OCI-LY7 (cell line): ENCODE results near the gene CACNA1H. TPM values are rescaled to one million over a fixed set of nuclear protein-coding genes. Genes with fewer than 3 reads are reported as not detected.

Experiments used
- BruUV-seq: library from RNA; stranded (reverse); fragments of 400-500 nt; replicated peaks from 2 replicates; lab custom pipeline; 2021; lab: Mats Ljungman, UMichigan
- CTCF ChIA-PET: fragments of 300-600 bp; sonication (Branson Sonifier 250); formaldehyde crosslinking; loops from one replicate; lab custom pipeline; 2022; ENCODE audit warnings: antibody characterized with exemption; ENCODE audit not compliant: unreplicated experiment; lab: Charles Lee
- POLR2A ChIA-PET: fragments of 300-600 bp; sonication (Branson Sonifier 250); formaldehyde crosslinking; loops from one replicate; lab custom pipeline; 2022; ENCODE audit warnings: antibody characterized with exemption; lab: Charles Lee
- DNase-seq: peaks from one replicate; pipeline ENCODE4 v3.0.0-alpha.2; 2015; ENCODE audit warnings: low spot score
- H2AFZ ChIP-seq: fragments of 200-600 bp; sonication (generic), shearing (Covaris generic); 2 replicates; pipeline ENCODE4 v1.6.1; 2014; ENCODE audit warnings: mild to moderate bottlenecking, antibody characterized with exemption, low read length, moderate library complexity
- H3K27ac ChIP-seq: fragments of 200-600 bp; sonication (generic); 2 replicates; pipeline ENCODE4 v1.5.1; 2014; ENCODE audit warnings: mixed run types, low read depth, mild to moderate bottlenecking, moderate library complexity, low read length, inconsistent platforms; ENCODE audit not compliant: poor library complexity, severe bottlenecking
- H3K36me3 ChIP-seq: fragments of 200-600 bp; sonication (generic); 2 replicates; pipeline ENCODE4 v1.6.1; 2014; ENCODE audit warnings: mild to moderate bottlenecking, antibody characterized with exemption, low read length, moderate library complexity, mixed read lengths; ENCODE audit not compliant: insufficient read depth
- H3K4me1 ChIP-seq: fragments of 200-600 bp; sonication (generic); 2 replicates; pipeline ENCODE4 v1.5.1; 2014; ENCODE audit warnings: mild to moderate bottlenecking, low read length; ENCODE audit not compliant: insufficient read depth, poor library complexity, severe bottlenecking
- H3K4me2 ChIP-seq: fragments of 200-600 bp; sonication (generic); 2 replicates; pipeline ENCODE4 v1.6.1; 2014; ENCODE audit warnings: mild to moderate bottlenecking, low read length
- H3K4me3 ChIP-seq: fragments of 200-600 bp; sonication (generic); 2 replicates; pipeline ENCODE4 v1.5.1; 2014; ENCODE audit warnings: mild to moderate bottlenecking, low read depth, low read length; ENCODE audit not compliant: poor library complexity, severe bottlenecking
- H3K79me2 ChIP-seq: fragments of 200-600 bp; sonication (generic); 2 replicates; pipeline ENCODE4 v1.6.1; 2016; ENCODE audit warnings: low read depth, mild to moderate bottlenecking, low read length, moderate library complexity, mixed read lengths; ENCODE audit not compliant: insufficient read depth
- H3K9me2 ChIP-seq: fragments of 200-600 bp; sonication (generic); 2 replicates; pipeline ENCODE4 v1.6.1; 2016; ENCODE audit warnings: mild to moderate bottlenecking, low read length, mixed read lengths; ENCODE audit not compliant: insufficient read depth
- H3K9me3 ChIP-seq: fragments of 200-600 bp; sonication (generic); 2 replicates; pipeline ENCODE4 v1.6.1; 2014; ENCODE audit warnings: mild to moderate bottlenecking, mixed run types, low read length, mixed read lengths
- H4K20me1 ChIP-seq: fragments of 200-600 bp; sonication (generic); 2 replicates; pipeline ENCODE4 v1.6.1; 2014; ENCODE audit warnings: mild to moderate bottlenecking, antibody characterized with exemption, low read length, moderate library complexity, mixed read lengths; ENCODE audit not compliant: insufficient read depth
- EZH2phosphoT487 ChIP-seq: fragments of 200-600 bp; sonication (generic); IDR thresholded peaks from 2 replicates; pipeline ENCODE4 v1.6.1; 2018; ENCODE audit warnings: low read depth, borderline replicate concordance, mild to moderate bottlenecking, mixed run types, antibody characterized with exemption, low read length, moderate library complexity, mixed read lengths
- intact Hi-C: fragments of 100-400 bp; cut with micrococcal nuclease; formaldehyde crosslinking; loops from one replicate; pipeline ENCODE4 v1.10.0; 2022; ENCODE audit not compliant: unreplicated experiment
- total RNA-seq, 2 experiments: library from RNA; depleted of rRNA in 1 of 2; stranded (reverse); fragments of >200 nt in 1 of 2; shearing (Covaris generic) in 1 of 2; gene quantifications; 2 replicates each; pipeline ENCODE4 v1.2.3, GENCODE V29; 2014 to 2022
- TF ChIP-seq, protein P1 (sequence below): fragments of 200-600 bp; sonication (generic); conservative IDR thresholded peaks from 2 replicates; pipeline ENCODE4 v1.5.1; 2014; ENCODE audit warnings: mild to moderate bottlenecking, antibody characterized with exemption, low read length, moderate library complexity, mixed read lengths

The CACNA1H gene
- total RNA-seq, 2 experiments from 2014 or later: not detected

DNA sequence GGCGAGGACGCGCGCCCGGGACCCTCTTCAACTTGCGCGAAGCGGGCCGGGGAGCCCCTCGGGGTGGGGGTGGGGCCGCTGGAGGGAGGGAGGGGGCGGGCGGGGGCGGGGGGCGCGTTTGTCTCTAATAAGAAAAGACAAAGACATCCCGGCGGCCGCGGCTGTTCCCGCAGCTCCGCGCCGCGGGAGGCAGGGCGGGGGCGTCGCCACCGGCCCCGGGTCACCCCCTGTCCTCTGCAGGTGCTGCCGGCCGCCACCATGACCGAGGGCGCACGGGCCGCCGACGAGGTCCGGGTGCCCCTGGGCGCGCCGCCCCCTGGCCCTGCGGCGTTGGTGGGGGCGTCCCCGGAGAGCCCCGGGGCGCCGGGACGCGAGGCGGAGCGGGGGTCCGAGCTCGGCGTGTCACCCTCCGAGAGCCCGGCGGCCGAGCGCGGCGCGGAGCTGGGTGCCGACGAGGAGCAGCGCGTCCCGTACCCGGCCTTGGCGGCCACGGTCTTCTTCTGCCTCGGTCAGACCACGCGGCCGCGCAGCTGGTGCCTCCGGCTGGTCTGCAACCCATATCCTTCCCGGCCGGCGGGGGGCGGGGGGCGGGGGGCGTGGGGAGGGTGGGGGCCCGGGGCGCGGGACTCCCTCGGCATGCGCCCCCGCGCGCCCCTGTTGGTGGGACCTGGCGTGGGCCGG is 714 bp downstream of the CACNA1H start:
- H3K9me2 ChIP-seq: no peaks in the 10 kb centered on the region
- H3K4me2 ChIP-seq: no peak overlapping the region
- no peaks in the 10 kb centered on the region for H3K79me2 ChIP-seq
- H4K20me1 ChIP-seq: no peaks in the 10 kb centered on the region
- H3K9me3 ChIP-seq: no peaks in the 10 kb centered on the region
- BruUV-seq: no TSS peak
- CTCF ChIA-PET: no interaction called here
- TF ChIP-seq EZH2phosphoT487: no peak
- TF ChIP-seq, protein P1, sequence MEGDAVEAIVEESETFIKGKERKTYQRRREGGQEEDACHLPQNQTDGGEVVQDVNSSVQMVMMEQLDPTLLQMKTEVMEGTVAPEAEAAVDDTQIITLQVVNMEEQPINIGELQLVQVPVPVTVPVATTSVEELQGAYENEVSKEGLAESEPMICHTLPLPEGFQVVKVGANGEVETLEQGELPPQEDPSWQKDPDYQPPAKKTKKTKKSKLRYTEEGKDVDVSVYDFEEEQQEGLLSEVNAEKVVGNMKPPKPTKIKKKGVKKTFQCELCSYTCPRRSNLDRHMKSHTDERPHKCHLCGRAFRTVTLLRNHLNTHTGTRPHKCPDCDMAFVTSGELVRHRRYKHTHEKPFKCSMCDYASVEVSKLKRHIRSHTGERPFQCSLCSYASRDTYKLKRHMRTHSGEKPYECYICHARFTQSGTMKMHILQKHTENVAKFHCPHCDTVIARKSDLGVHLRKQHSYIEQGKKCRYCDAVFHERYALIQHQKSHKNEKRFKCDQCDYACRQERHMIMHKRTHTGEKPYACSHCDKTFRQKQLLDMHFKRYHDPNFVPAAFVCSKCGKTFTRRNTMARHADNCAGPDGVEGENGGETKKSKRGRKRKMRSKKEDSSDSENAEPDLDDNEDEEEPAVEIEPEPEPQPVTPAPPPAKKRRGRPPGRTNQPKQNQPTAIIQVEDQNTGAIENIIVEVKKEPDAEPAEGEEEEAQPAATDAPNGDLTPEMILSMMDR: no peak
- intact Hi-C loops: no loop called here
- H3K27ac ChIP-seq: no peak overlapping the region
- POLR2A ChIA-PET: no interaction called here
- H3K36me3 ChIP-seq: no peaks in the 10 kb centered on the region
- no peak overlapping the region for H2AFZ ChIP-seq
- no peak for DNase-seq
- H3K4me3 ChIP-seq: no peak overlapping the region
- H3K4me1 ChIP-seq: no peaks in the 10 kb centered on the region

DNA sequence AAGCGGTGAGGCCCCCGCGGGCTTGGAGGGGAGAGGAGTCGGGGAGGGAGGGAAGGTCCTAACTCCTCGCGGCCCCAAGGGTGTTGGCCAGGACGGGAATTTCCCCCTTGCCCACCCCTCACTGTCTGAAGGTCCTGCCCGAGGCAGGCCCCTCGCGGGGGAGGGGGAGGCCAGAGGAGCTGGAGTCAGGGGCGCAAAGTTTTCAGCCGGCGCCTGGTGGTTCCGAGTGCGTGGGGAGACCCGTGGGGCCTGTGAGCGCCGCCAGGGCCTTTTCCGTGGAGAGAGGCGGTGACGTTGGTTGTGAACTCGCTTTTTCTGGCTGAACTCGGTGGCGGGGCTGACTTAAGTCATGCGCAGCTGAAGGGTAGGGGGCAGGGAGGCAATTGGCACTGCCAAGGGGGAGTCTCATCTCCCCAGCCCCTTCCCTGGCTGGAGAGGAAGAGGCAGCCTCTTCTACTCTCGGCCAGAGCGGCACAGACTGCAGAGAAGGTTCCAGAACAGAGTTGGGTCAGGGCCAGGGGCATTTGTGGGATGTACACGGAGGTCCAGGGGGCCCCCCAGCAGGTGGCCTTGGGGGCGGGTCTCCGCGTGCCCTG is 1.5 kb downstream of the CACNA1H start:
- ChIA-PET CTCF (no interaction called here), POLR2A (no interaction called here)
- H3K79me2 ChIP-seq: no peaks in the 10 kb centered on the region
- H3K36me3 ChIP-seq: no peaks in the 10 kb centered on the region
- no peaks in the 10 kb centered on the region for H3K4me1 ChIP-seq
- H3K9me3 ChIP-seq: no peaks in the 10 kb centered on the region
- no TSS peak for BruUV-seq
- DNase-seq: no peak
- H3K27ac ChIP-seq: no peak overlapping the region
- H4K20me1 ChIP-seq: no peaks in the 10 kb centered on the region
- intact Hi-C loops: no loop called here
- TF ChIP-seq, protein P1: no peak
- no peak for TF ChIP-seq EZH2phosphoT487
- H2AFZ ChIP-seq: no peak overlapping the region
- no peaks in the 10 kb centered on the region for H3K9me2 ChIP-seq
- H3K4me2 ChIP-seq: no peak overlapping the region
- H3K4me3 ChIP-seq: no peak overlapping the region

DNA sequence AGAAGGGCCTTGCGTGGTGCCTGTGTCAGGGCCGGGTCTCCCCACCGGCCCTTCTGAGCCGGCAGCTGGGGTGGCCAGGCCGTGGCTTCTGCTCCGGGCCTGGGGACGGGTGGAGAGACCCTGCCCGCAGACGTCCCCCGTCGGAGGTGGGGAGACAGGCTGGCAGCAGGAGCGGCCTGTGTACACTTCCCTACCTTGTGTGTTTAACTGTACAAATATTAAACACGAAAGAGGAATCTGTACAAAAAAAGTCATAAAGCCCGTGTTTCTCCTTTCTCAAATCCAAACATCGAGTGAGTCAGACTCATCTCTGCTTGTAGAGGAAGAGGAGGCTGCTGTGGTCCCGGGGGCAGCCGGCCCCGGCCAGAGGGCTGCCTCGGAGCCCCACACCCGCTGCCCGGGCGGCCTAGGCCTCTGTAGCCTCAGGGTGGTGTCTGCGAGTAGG is 2.0 kb downstream of the CACNA1H start:
- no TSS peak for BruUV-seq
- Histone ChIP-seq H3K4me3 (no peak overlapping the region), H3K79me2 (no peaks in the 10 kb centered on the region), H4K20me1 (no peaks in the 10 kb centered on the region), H3K27ac (no peak overlapping the region), H2AFZ (no peak overlapping the region), H3K36me3 (no peaks in the 10 kb centered on the region), H3K4me2 (no peak overlapping the region), H3K4me1 (no peaks in the 10 kb centered on the region), H3K9me2 (no peaks in the 10 kb centered on the region), H3K9me3 (no peaks in the 10 kb centered on the region)
- no peak for DNase-seq
- ChIA-PET CTCF (no interaction called here), POLR2A (no interaction called here)
- TF ChIP-seq, protein P1: no peak
- TF ChIP-seq EZH2phosphoT487: no peak
- intact Hi-C loops: no loop called here
